Posterior cingulate gyrus (tissue), 11 donors: ENCODE measurements around the gene GJA9.
A peak's percentile ranks its signal among the peaks of the same experiment; 100 is the strongest.
"Not testable (repeated sequence)": the region's sequence is repeated elsewhere in the genome, so short reads cannot be mapped to it uniquely, and the experiment has no call there.

Experiments used
- DNase-seq, 10 donors: peaks; one replicate each; pipeline versions ENCODE4 v3.0.0 to v3.0.0-alpha.2; 2020 to 2021; ENCODE audit warnings: mixed read lengths in 3 of 10
- intact Hi-C: fragments of 100-400 bp; cut with DNase I; formaldehyde crosslinking; loops from one replicate; pipeline ENCODE4 v1.15.1; 2023

The GJA9 gene

DNA sequence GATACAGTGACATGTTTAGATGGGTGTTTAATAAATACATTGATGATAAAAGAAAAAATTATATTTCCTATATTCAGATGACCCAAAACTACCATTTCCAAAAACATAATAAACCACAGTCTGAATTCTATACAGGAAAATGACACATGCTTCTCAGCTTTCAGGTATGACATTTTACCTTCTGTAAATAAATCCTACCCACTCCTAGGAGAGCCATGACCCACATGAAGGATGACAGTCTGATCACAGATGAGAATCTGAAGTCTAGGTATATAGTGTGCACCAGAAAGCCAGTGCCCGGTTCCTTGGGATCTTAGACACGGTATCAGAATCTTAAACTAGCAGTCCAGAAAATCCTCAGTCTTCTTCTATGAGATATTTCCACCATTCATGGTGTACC, 3.7 kb upstream of the GJA9 start:
- intact Hi-C loops: no loop called here

GRCh38 chr1:38875811-38876210, 5.6 kb downstream of the GJA9 start:
- no peak for DNase-seq
- intact Hi-C loops: no loop called here

More for the DNA sequence above, 3.7 kb upstream of the GJA9 start:
- DNase-seq: no peak

DNA sequence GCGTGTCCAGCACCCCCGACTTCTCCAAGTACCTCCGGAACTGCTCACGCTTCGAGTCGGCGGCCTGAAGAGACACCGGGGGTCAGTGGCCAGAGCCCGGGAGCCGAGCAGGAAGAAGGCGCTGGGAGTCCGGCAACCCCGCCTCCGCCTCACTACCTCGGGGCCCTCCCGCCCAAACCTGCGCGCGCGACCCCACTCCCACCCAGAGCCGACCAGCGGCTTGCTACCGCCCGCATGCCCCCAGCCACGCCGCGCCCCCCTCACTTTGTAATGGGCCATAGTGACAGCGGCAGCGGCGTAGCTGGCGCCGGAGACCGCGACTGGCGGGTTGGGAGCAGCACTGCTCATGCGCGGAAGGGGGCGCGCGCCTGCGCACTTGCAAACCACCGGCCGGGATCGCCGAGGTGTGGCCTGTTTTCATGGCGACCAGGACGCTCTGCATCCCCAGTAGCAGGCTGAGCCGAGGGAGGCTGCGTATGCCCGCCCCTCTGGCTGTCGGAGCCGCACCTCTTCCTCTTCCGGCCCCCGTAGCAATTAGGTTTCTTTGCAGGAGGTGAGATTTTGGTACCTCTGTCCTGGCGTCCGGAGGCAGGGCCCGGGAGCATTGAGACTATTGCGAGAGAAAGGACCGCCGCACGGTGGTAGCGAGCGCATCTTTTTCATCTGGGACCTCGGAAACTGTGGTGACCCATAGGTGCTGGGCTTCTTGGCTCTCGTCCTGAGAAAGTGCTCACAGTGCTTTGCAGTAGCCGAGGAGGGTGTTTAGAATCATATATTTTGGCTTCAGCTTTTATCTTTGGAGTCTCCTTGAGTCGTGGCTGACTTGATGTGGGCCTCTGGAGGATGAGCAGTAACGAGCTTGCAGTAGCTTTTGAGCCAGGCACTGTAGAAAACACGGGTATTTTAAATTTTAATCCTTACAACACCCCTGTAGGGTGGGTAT, 8.1 kb downstream of the GJA9 start, which contains the start of gene MYCBP:
TSS of gene MYCBP (minus strand) at position 322 of the 943 bp plus-strand sequence. CDS start at position 279, 43 bp downstream.
- DNase-seq: peak; percentile 94 to 100 (median 96)
- intact Hi-C loops: loop anchor here (1.0 to 5.0 kb wide), 3 partner anchors 14 to 219 kb away; partner anchors contain the start of genes AKIRIN1 and RRAGC

GRCh38 chr1:38872401-38873026, 8.9 kb downstream of the GJA9 start:
- intact Hi-C loops: loop anchor here (1.0 to 5.0 kb wide), 3 partner anchors 13 to 220 kb away; partner anchors contain the start of genes AKIRIN1 and RRAGC
- peak in 2 of 10 donors; percentile 9 to 85 for DNase-seq

DNA sequence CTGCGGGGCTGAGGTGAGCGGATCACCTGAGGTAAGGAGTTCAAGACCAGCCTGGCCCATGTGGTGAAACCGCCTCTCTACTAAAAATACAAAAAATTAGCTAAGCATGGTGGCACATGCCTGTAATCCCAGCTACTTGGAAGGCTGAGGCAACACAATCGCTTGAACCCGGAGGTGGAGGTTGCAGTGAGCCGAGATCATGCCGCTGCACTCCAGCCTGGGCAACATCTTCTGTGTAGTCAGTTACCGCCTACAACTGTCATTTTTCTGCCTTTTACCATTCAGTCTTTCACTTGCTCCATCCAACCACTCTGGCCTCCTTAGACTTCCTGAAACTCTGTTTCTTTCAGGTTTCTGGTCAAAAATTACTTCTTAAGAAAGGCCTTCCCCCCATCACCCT, 10.4 kb downstream of the GJA9 start:
- DNase-seq: no peak
- intact Hi-C loops: loop anchor here (5.0 kb wide), 2 partner anchors 121 to 221 kb away; partner anchors contain the start of gene AKIRIN1

- intact Hi-C loops: no loop called here
- DNase-seq: no peak
Observed at GRCh38 chr1:38867208-38867607, 14.2 kb downstream of the GJA9 start.

DNA sequence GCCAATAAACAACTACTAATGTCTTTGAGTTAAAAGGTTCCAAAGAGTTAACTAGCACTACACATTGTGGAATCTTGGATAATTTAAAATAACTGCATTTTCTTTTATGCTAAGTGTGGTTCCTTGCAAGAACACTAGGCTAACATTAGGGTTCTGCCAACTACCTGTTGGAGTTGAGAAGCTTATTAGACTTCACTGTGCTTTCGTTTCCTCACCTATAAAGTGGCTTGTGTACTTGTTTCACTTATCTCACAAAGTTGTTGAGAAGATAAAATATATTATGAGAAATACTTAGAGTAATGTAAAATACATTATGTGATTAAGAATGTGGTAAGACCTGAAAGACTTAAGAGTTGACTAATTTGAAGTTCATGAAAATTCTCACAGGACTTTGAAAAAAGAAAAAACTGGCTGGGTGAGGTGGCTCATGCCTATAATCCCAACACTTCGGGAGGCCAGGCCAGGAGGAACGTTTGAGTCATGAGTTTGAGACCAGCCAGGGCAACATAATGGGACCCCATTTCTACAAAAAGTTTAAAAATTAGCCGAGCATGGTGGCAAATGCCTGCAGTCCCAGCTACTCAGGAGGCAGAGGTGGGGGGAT, 16.2 kb downstream of the GJA9 start:
- intact Hi-C loops: no loop called here
- no peak for DNase-seq

DNA sequence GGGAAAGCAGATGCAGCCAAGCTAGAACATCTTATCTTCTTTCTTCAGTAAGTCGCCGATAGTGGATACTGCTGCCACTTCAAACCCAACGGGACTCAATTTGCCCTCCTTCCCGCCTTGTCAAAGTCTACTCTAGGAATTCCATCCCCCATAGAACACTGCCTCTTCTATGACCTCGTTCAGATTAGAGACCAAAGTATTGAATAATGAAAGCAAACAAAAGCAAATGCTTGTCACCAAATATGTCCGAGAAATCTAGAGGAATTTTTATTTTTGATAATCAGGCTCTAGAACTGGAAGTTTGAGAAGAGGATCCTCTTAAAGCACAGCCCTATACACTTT, 21.0 kb downstream of the GJA9 start:
- DNase-seq: no peak
- intact Hi-C loops: no loop called here

DNA sequence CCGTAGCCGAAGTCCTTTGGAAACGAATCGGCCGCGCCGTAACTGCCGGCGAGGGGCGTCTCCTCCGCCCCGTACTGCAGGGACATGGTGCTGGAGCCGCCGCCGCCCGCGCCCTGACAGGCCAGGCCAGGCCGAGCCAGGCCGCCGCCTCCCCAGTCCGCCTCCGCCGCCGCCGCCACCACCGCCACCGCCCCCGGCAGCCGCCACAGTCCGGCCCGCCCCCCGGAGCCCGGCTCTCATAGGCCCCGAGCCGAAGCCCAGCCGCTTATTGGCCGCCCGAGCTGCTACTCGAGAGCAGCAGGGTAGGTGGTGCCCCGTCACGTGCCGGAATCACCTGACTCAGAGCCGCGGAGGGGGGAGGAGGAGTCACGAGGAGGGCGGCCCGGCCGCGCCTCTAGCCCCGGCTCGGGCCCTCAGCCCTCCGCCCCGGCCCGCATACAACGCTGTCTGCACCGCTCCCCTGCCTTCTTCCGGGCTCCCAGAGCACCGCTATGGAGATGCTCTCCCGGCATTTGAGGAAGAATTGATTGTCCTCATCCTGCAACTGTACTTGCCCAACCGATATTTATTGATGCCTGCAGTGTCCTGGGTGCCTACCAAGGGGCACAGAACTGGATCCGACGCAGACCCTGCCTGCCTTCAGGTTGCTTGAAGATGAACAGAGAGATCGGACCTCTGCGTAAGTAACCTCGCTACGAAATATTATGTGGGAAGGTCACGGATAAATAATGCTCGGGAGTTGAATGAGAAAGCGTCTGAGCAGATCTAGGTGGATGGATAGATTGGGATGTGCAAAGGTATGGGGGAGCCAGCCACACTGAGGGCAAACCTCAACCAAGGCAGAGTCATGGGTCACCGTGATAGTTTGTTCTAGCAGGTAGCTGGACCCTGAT, 21.6 kb downstream of the GJA9 start, which contains the start of gene RRAGC:
TSS of gene RRAGC (minus strand) at position 212 of the 893 bp plus-strand sequence. CDS start at position 86, 126 bp downstream.
- intact Hi-C loops: loop anchor here (1.0 to 5.0 kb wide), 2 partner anchors 13 to 232 kb away; partner anchors contain the start of gene MYCBP

GRCh38 chr1:38858833-38859560, 22.4 kb downstream of the GJA9 start:
- DNase-seq: peak in 5 of 10 donors; percentile 8 to 88 (median 23)
- intact Hi-C loops: loop anchor here (1.0 to 5.0 kb wide), 2 partner anchors 14 to 233 kb away; partner anchors contain the start of gene MYCBP

More for the DNA sequence above, 21.6 kb downstream of the GJA9 start, which contains the start of gene RRAGC:
- DNase-seq: peak; percentile 99 to 100 (median 100)

- intact Hi-C loops: no loop called here
- DNase-seq: no peak
Observed at GRCh38 chr1:38852780-38853179, 28.6 kb downstream of the GJA9 start.

- intact Hi-C loops: no loop called here
- no peak for DNase-seq
Observed at GRCh38 chr1:38848071-38848470, 33.3 kb downstream of the GJA9 start.

DNA sequence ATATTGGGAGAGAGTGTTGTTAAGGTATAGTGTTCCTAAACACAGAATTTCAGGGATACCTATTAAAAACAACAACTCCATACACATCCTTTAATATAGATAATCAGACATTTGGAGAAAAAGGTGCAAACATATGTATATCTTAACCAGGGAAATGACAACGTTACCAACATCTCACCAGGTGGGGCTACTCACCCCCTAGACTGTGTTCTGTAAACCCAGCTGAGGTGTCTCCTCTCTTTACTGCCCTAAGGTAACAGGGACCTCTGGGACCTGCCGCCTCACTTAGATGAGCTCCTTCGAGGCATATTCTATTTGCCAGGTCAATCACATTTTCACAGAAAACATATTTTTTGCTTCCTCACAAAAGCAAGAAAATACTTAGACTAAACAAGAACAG, 35.2 kb downstream of the GJA9 start:
- intact Hi-C loops: no loop called here
- no peak for DNase-seq

DNA sequence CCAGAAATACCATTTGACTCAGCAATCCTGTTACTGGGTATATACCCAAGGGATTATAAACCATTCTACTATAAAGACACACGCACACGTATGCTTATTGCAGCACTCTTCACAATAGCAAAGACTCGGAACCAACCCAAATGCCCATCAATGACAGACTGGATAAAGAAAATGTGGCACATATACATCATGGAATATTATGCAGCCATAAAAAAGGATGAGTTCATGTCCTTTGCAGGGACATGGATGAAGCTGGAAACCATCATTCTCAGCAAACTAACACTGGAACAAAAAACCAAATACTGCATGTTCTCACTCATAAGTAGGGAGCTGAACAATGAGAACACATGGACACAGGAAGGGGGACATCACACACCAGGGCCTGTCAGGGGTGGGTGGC, 36.3 kb downstream of the GJA9 start:
- intact Hi-C loops, DNase-seq: not testable (repeated sequence)

DNA sequence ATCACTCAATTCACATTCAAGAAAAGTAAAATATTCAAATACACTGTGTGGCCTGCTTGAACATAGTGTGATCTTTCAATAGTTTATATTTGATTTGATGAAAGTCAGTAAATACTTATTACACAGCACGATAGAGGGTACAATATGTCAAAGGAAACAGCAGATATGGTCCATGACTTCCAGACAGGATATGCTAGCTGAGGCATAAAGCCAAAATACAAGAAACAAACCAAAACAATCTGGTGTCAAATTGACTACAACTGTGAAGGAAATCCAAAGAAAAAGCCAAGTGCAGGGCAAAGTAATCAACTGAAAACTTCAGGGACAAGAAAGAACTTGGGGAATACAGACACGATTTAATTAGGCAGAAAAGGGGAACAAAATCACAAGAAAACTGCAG, 41.1 kb downstream of the GJA9 start:
- DNase-seq: no peak
- intact Hi-C loops: no loop called here

GRCh38 chr1:38839363-38839762, 42.0 kb downstream of the GJA9 start:
- no peak for DNase-seq
- intact Hi-C loops: loop anchor here (5.0 kb wide), 1 partner anchor 812 kb away; no protein-coding TSS in a partner anchor

DNA sequence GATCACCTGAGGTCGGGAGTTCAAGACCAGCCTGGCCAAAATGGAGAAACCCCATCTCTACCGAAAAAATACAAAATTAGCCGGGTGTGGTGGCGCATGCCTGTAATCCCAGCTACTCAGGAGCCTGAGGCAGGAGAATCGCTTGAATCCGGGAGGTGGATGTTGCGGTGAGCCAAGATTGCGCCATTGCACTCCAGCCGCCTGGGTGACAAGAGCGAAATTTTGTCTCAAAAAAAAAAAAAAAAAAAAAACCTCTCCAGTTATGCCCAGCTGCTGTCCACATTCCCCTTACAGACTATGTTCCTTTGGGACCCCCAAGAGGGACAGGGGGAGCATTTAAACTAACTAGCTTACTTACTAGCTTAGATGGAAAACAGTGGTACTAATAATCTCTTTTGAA, 45.1 kb downstream of the GJA9 start:
- intact Hi-C loops: loop anchor here (5.0 kb wide), 1 partner anchor 809 kb away; no protein-coding TSS in a partner anchor
- DNase-seq: not testable (repeated sequence)

DNA sequence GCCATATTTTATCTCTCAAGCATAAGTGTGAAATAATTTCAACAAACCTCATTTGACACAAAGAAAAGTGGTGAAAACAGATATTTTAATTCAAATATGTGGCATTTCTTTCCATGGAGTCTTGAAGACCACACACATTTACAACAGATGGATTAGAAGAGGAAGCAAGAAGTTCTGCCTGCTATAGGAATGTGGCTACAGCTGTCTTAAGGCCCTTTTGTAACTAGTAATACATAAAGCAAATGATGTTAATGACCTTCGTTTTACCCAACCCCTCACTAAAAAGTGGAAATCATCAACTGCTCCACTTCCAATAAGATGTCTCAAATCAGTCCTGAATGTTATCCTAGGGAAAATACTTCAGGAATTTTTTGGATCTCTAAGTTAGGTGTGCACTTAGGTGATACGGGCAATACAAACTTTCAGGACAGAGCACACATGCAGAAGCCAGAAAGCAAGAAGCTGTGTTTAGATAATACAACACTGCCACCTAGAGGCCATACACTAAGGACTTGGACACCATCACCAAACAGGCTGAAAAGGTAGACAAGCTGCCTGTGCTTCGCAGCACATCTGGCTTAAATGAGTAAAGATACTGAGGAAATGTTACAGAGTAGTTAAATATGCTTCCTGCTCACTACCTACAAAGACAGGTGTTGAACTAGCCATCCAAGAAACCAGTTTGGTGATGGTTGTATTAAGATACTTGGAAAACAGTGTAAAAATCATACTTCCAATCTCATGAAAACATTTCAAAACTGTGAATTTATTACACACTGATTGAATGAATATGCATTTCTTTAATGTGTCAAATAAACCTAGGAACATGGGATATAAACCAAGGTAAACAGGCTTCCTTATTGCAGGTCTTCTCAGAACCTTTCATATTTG, 46.2 kb downstream of the GJA9 start:
- intact Hi-C loops: loop anchor here (5.0 kb wide), 1 partner anchor 808 kb away; no protein-coding TSS in a partner anchor
- DNase-seq: peak in 2 of 10 donors; percentile 15 to 28
